ENCODE measurements around the gene GAPVD1.

GAPVD1 gene

DNA sequence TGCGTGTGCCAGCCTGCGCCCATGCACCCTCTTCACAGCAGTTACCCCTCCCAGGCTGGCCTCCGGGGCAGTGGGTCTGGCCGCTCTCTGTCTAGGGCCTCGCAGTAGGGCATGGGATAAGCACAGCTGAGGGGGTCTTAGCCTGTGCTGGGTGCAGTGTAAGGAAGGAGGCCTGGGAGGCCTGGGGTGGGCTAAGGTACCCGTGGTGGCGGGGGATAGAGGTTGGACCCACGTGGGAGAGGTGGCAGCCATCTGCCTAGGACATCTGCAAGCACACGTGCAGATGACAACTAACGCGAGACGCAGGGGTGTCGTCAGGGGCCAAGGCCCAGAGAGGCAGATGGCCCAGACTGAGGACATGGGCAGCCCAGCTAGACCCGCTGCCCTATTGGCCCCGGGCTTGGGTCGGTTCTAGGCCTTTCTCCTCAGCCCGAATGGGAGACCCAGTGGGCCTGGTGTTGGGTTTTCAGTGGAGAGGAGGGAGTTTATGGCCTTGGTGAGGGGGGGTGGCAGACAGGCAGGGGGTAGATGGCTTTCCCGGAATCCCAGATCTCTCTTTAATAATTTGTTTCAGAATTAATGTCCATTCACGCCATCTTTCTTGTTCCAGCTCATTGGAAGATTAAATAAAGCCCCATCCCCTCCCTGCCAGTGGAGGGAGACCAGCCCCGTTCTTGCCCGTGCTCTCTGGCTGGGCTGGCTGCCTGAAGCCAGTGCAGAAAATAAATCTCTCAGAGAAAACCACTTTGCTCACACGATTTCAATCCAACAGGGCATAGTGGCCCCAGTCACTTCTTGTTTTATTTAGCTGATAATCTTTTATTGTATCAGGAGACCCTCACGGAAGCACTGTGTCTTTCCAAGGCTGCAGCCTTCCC, 154.2 kb downstream of the GAPVD1 start:
- Mint-ChIP-seq H3K9me3 (no peaks in the 10 kb centered on the region), H3K4me1 (peaks cover 6% of the 10 kb centered on the region), H3K4me3 (peak overlapping the region in 1 of 3 experiments; percentile 18), H3K36me3 (ENCODE audit: low read depth) (no peaks in the 10 kb centered on the region), H3K27ac (peak overlapping the region; percentile 44 to 71 (median 66)), H3K27me3 (ENCODE audit: low read depth) (no peaks in the 10 kb centered on the region)
- TF ChIP-seq, protein P1, sequence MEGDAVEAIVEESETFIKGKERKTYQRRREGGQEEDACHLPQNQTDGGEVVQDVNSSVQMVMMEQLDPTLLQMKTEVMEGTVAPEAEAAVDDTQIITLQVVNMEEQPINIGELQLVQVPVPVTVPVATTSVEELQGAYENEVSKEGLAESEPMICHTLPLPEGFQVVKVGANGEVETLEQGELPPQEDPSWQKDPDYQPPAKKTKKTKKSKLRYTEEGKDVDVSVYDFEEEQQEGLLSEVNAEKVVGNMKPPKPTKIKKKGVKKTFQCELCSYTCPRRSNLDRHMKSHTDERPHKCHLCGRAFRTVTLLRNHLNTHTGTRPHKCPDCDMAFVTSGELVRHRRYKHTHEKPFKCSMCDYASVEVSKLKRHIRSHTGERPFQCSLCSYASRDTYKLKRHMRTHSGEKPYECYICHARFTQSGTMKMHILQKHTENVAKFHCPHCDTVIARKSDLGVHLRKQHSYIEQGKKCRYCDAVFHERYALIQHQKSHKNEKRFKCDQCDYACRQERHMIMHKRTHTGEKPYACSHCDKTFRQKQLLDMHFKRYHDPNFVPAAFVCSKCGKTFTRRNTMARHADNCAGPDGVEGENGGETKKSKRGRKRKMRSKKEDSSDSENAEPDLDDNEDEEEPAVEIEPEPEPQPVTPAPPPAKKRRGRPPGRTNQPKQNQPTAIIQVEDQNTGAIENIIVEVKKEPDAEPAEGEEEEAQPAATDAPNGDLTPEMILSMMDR (IDR thresholded peaks at IDR 0.05; ENCODE audit: unreplicated experiment in 3 of 3) = peak in 1 of 3 experiments; percentile 13

DNA sequence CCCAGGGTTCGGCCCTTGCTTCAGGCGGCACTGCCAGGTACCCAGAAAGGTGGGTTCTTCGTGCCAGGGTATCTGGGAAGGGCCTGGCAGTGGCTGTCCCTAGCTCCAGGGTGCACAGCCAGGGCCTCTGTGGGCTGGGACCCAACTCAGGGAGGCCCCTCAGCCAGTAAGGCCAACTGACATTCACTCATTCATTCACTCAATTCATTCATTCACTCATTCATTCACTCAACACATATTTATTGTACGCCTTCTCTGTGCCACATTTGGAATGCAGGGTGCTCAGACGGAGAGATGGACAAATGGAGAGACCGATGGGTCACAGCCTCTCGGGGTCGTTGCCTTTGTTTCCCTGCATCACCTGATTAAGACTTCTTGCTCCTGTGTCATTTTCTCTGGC, 154.9 kb downstream of the GAPVD1 start:
- H3K36me3 Mint-ChIP-seq (ENCODE audit: low read depth) = no peaks in the 10 kb centered on the region
- H3K9me3 Mint-ChIP-seq = no peaks in the 10 kb centered on the region
- peak overlapping the region in 2 of 3 experiments; percentile 44 to 71 for H3K27ac Mint-ChIP-seq
- no peaks in the 10 kb centered on the region for H3K27me3 Mint-ChIP-seq (ENCODE audit: low read depth)
- TF ChIP-seq, protein P1 (IDR thresholded peaks at IDR 0.05; ENCODE audit: unreplicated experiment in 3 of 3) = no peak
- no peak overlapping the region for H3K4me3 Mint-ChIP-seq
- peaks cover 6% of the 10 kb centered on the region for H3K4me1 Mint-ChIP-seq

Data from nephron (organoid).